GM18868 (cell line): Measurements from ENCODE around the gene SERPINF2.
"Not testable (repeated sequence)": the region's sequence is repeated elsewhere in the genome, so short reads cannot be mapped to it uniquely, and the experiment has no call there.

Experiments used
- ATAC-seq: cut with Tn5 transposase; IDR thresholded peaks from one replicate; pipeline ENCODE4 v1.9.1; 2021; ENCODE audit warnings: mild to moderate bottlenecking, moderate library complexity; ENCODE audit not compliant: unreplicated experiment

Gene SERPINF2

GRCh38 chr17:1742371-1743087 is at the start of gene SERPINF2:
Gene SERPINF2 (plus strand): TSS chr17:1742871. CDS start chr17:1744996, 2,125 bp downstream.
- ATAC-seq = no peak

- no peak for ATAC-seq
These were observed 49.3 kb upstream of the SERPINF2 start for GRCh38 chr17:1693339-1693738.

DNA sequence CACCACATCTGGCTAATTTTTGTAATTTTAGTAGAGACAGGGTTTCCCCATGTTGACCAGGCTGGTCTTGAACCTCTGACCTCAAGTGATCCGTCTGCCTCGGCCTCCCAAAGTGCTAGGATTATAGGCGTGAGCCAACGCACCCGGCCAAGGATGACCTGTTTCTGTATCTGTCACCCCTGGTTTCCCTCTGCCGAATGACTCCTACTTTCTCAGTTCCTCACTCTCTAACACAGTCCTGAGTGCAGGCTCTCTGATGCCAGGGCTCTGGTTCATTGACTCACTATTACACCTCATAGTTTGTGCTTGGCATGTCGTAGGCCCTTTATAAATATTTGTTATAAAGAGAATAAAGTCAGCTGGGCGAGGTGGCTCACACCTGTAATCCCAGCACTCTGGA is 47.3 kb upstream of the SERPINF2 start:
- no peak for ATAC-seq

DNA sequence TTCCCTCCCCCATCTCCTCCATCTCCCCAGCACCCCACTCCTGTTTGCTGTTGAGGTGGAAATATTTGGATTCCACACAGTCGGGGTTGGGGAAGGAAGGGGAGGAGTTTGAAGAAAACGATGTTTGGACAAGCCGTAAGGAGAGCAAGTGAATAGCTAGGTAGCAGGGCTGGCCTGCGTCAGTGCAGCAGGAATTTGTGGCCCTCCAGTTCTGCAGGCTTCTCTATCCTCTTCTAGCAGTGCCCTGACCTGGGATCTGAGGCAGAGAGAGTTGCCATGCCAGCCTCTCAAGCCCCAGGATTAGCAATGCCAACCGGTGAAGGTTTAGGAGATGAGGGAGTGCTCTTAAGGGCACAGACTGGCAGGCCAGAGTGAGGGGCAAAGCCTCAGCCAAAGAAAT is 45.0 kb upstream of the SERPINF2 start:
- ATAC-seq = no peak

GRCh38 chr17:1699891-1700290 is 42.8 kb upstream of the SERPINF2 start:
- ATAC-seq = not testable (repeated sequence)

DNA sequence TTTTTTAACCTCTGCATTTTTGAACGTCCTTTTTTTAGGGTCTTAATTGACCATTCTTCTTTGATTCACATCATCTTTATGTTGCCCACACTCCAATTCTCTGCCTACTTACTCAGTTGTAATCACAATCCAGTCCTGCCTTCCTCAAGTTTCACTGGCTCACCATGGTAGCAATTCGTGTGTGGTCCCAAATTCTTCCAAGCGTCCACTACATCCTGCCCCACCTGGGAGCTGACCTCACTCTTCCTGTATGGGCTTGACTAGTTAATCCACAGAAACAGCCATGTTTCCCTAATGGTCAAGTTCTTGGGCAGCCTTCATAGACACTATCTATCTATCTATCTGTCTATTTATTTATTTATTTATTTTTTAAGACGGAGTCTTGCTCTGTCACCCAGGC is 39.6 kb upstream of the SERPINF2 start:
- no peak for ATAC-seq

DNA sequence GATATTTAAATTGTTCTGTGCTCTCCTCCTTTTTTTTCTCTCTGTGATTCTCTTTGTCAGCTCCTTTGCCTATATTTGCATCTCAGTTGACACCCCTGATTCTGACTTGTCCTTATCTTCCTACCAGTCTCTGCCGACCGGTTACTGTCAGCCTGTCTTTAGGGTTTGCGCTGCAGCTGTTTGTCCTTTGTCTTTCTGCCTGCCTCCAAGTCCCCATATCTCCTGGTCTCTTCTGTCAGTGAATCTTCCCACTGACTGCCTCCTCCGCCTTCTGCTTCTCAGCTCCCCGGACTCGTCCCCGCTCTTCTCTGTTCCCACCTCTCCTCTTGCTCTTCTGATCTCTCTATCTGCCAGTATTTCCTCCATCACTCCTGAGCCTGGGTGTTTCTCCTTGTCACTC is 37.7 kb upstream of the SERPINF2 start:
- no peak for ATAC-seq

- ATAC-seq = no peak
These were observed 35.6 kb upstream of the SERPINF2 start for GRCh38 chr17:1707107-1707506.

DNA sequence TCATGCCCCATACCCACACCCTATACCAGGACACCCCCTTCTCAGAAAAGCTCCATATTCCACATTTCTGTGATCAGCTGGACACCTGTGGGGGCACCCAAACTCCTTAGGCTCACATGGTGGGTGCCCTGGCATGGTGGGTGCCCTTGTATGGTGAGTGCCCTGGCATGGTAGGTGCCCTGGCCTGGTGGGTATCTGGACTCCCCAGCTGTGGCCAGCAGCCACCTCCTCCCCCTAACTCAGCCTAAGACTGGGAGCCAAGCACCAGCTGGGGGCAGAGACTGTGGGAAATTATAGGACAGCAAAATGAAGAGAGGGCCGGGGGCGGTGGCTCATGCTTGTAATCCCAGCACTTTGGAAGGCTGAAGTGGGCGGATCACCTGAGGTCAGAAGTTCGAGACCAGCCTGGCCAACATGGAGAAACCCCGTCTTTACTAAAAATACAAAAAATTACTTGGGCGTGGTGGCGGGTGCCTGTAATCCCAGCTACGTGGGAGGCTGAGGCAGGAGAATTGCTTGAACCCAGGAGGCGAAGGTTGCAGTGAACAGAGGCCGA is 33.8 kb upstream of the SERPINF2 start:
- ATAC-seq = not testable (repeated sequence)

GRCh38 chr17:1709403-1709951 is 33.2 kb upstream of the SERPINF2 start:
- ATAC-seq = no peak

DNA sequence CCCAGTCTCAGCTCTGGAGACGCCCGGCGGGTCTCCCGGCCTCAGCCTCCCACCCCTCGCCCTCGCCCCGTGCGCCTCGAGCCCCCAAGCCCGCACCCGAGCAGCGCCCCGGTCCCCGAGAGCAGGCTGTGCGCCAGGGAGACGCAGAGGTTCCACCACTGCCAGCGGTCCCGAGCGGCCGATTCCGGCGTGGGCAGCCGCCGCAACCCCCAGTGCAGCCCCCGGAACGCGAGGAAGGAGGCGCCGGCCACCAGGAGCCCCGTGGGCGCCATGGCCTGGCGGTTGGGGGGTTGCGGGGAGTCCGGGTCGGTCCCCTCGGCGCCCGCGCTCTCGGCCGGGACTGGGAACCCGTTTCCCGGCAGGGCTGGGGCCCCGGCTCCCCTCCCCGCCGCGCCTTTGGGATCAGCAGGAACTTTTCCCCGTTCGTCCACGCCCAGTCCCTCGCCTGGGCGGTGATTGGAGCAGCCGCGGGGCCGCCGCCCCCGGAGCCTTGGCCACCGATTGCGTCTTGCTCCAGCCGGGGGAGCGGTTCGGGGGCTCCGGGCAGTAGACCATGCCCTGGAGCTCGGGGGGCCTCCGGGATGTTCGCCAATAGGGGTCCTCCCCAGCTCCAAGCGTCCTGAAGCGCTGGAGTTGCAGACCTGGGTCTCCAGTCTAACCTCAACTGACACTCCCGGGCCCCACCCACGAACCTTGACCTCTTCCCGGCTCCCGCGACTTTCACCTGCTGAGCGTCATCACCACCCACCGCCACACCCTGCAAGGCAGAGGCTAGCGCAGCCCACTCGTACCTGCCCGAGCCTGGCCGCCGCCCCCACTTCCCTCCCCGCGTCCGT is 32.5 kb upstream of the SERPINF2 start, which contains the start of gene TLCD2:
TLCD2 (minus strand) TSS at position 407 of the 836 bp plus-strand sequence; CDS start at position 272, 135 bp downstream.
- ATAC-seq = no peak

DNA sequence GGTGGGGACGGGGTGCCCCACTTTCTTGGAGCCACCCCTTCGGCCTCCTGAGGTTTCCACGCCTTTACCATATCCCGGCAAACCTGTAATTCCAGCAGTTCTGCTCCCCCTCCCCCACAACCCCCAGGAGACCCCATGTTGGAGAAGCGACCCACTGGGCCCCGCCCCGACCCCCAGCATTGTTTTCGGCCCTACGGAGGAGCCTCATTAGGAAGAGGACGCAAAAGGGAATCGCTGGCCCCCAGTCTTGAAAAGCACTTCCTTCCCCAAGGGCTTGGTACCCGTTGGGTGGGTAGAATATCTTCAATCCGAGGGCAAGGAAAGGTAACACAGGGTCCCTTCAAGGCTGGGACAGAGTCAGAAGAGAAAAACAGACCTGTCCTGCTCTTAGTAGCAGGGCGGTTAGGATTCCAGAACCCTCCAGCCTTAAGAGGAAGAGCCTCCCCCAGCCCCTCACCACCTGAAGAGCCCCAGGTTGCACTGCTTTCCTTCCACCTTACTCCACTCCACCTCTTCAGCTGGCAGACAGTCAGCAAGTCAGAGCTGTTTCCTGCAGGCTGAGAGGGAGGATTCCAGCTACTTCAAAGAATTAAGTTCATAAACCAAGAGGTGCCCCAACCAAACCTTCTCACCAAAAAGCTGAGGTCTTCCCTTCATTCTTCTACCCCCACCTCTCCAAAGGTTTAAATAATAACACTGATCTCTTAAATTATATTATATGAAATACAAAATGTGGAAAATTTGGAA is 31.7 kb upstream of the SERPINF2 start:
- no peak for ATAC-seq

DNA sequence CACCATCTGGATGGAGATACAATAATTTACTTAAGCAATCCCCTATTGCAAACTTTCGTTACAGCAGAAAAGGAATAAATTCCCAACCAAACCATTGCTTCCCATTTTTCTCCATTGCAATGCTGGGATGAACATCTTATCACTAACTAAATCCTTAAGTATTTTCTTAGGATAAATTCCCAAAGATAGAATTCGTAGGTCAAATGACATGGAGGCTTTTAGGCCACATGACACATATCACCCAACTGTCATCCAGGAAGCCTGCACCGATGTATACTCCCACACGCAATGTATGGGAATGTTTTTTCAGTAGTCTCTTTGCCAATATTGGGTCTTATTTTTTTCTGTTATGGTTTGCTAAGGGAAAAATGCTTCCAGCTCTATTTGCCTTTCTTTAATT is 30.9 kb upstream of the SERPINF2 start:
- no peak for ATAC-seq

GRCh38 chr17:1712271-1712670 is 30.4 kb upstream of the SERPINF2 start:
- no peak for ATAC-seq

DNA sequence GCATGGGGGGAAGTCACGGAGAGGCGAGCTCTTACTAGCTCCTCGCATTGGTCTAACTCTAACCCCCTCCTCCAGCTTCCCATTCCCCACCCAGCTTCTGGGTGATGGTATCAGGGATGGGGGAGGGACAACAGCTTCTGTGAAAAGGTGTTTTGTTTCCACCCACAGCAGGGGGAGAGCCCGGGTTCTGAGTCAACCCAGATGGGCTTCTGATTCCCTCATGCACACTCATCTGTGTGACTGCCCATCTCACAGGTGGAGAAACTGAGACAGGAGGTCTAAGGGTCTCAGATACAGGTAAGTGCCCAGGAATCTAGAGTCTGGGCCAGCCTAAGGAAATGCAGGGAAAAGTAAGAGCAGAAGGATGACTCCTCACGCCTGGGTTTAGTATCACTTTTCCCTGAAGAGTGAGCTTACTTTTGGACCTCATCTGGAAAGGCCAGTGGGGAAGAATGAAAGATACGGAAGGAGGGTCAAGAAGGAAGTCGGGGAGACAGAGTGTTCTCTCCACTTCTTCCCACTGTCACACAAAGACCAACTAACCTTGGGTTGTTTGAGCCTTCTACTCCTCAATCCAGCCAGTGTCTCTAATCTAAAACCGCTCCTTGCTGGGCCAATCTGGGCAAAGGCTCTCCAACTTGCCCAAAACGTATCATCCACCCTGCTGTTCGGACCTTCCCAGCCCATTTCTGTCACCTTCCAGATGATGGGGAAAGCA is 29.4 kb upstream of the SERPINF2 start:
- no peak for ATAC-seq

DNA sequence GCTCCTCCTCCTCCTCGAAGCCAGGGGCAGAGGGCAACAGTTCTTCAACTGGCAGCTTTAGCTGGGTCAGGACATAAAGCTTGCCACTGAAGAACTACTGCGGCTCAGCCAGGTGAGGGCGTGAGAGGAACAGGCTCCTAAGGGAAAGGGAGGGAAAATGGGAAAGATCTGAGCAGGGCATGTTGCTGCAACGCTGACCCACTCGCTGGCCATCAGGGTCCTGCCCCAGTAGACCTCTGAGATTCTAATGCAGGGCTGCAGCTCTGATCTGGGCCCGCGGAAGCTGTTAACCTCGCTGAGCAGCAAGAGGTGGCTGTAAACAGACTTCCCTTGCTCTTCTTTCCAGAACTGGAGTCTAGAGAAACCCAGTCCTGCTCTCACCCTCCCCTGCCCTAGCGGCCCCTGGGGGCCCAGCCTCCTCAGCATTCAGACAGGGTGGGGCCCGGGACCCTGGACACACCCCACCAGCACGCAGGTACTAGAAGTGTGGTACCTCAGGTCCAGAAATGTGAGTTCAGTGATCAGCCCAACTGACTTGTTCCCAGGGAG is 28.7 kb upstream of the SERPINF2 start:
- ATAC-seq = no peak

DNA sequence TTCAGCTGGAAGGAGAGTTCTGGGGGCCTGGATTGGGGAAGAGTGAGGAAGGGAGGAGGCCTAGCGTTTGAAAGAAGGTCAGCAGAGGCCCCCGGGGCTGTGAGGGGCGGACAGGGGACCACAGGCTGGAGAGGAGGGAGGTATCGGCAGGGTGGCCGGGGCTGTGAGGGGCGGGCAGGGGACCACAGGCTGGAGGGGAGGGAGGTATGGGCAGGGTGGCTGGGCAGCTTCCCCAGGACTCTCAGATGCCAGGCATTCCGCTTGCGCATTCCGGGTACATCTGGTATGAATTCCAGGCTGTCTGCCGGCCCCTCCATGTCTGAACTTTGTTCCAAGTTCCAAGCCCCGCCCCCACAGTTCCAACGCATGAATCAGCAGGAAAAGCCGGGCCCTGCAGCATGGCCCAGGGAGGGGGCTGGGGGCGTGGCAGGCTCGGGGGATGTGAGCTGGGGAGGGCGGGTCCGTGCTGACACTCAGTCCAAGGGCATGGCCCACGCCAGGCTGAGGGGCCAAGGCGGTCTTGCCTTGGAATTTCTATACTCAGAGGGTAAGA is 28.2 kb upstream of the SERPINF2 start:
- no peak for ATAC-seq

DNA sequence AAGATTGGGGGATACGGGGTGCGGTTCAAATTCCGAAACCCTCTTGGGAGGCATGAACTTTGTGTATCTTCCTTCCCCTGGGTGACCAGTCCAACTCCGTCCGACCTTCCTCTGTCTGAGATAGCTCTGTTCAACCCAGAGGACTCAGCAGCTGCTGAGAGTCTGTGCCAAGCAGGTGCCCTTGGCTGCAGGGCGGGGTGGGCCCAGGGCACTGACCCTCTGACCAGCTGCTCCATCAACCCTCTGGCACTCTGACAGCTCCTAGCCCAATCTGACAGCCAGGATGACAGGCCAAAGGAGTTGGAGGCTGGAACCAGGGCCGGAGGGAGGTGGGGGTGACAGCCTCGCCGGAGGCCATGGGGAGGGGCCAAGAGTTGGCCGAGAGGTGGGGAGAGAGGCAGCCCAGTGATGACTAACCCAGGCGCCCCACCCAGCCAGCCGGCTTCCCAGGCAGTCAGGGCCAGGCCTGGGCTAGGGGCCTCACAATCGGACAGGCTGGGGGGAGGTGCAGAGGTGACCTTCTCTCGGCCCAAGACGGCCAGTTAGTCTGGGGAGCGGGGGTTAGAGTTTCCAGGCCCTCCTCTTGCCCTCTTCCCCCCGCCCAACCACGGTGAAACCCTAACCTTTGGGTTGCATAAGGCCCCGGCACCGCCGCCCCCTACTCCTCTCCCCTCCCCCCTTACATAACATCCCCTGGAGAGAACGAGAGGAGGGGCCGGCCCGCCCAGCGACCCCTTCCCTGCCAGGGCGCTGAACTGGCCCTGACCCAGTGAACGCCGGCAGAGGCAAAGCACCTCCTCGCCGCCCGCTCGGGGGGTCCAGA is 27.5 kb upstream of the SERPINF2 start:
- ATAC-seq = no peak

GRCh38 chr17:1715803-1716075 is 26.9 kb upstream of the SERPINF2 start:
- ATAC-seq = no peak
